Cardiac fibroblast (primary cell): ENCODE results near the gene CPA1.

Source experiments
- DNase-seq, 2 donors: peaks; one replicate each; pipeline versions ENCODE4 v3.0.0 to v3.0.0-alpha.2; 2010; ENCODE audit warnings: low read depth in 2 of 2
- H3K4me3 ChIP-seq, 2 donors: replicated peaks in 1 of 2; 1 replicate in 1 of 2; 2 replicates in 1 of 2; pipeline ENCODE4 v1.5.1; 2011; ENCODE audit warnings: low read depth in 2 of 2, low read length in 2 of 2, mild to moderate bottlenecking in 2 of 2, moderate library complexity in 1 of 2
- CTCF ChIP-seq: IDR thresholded peaks from one replicate; pipeline ENCODE4 v1.5.1; 2011; ENCODE audit warnings: low read depth, mild to moderate bottlenecking, low read length, inconsistent platforms

The CPA1 gene

GRCh38 chr7:130367088-130367755 lies 13.1 kb upstream of the CPA1 start:
- no peak for DNase-seq
- TF ChIP-seq CTCF = no peak
- H3K4me3 ChIP-seq = no peak overlapping the region

GRCh38 chr7:130367836-130368746 lies 12.2 kb upstream of the CPA1 start:
- H3K4me3 ChIP-seq = no peak overlapping the region
- TF ChIP-seq CTCF = no peak
- no peak for DNase-seq

GRCh38 chr7:130369110-130369711 lies 11.1 kb upstream of the CPA1 start:
- TF ChIP-seq CTCF = no peak
- H3K4me3 ChIP-seq = no peak overlapping the region
- peak; percentile 82 to 97 for DNase-seq

GRCh38 chr7:130369831-130370550 lies 10.3 kb upstream of the CPA1 start:
- H3K4me3 ChIP-seq = no peak overlapping the region
- no peak for TF ChIP-seq CTCF
- DNase-seq = peak in 1 of 2 donors; percentile 29

GRCh38 chr7:130371046-130371445 lies 9.2 kb upstream of the CPA1 start:
- no peak for TF ChIP-seq CTCF
- peak; percentile 72 for DNase-seq

GRCh38 chr7:130372402-130373165 lies 7.7 kb upstream of the CPA1 start:
- no peak for DNase-seq
- H3K4me3 ChIP-seq = no peak overlapping the region
- TF ChIP-seq CTCF = no peak

More at GRCh38 chr7:130371046-130371445, 9.2 kb upstream of the CPA1 start:
- H3K4me3 ChIP-seq = no peak overlapping the region
